Measurements from ENCODE around the gene ARHGAP22.

ARHGAP22 gene

DNA sequence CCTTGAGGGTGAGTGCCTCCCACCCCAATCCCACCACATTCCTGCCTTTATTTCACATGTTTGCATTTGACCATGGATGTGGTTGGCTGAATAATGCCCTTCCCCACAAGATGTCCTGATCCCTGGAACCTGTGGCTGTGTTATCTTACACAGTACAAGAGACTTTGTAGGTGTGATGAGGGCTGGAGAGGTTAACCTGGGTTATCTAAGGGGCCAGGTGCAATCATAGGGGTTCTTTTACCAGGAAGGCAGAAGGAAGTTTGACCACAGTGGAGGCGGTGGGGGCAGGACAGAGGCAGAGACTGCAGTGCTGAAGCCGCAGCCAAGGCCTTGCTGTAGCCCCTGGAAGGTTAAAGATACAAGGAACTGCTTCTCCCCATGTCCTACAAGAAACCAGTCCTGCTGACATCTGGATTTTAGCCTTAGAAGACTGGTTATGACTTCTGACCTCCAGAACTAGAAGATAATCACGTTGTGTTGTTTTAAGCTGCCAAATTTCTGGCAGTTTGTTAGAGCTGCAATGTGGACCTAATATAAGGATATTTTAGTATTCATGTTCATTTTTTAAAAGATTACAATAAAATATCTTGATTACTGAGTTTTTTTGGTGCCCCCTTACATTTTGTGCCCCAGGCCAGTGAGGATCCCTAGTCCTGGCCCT lies 136.6 kb downstream of the ARHGAP22 start:
- DNase-seq (ENCODE audit: insufficient read length, low spot score) (no peak), FAIRE-seq (no peak)

DNA sequence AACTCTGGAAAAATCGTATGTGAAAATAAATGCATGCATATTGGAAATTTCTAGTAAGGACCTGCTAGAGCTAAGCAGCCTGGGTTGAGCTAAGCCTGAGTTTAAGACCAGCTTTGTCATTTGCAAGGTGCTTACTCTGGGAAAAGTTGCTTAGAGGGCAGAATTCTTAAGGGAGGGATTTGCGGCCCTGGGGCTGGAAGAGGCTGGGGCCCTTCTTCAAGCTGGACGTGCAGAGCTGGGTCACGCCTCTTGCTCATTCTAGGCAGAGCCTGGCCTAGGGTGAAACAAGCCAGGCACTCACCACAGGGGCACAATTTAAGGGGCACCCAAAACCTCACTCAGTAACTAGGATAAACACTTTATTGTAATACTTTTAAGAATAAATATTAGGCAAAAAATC lies 137.2 kb downstream of the ARHGAP22 start:
- FAIRE-seq: no peak

DNA sequence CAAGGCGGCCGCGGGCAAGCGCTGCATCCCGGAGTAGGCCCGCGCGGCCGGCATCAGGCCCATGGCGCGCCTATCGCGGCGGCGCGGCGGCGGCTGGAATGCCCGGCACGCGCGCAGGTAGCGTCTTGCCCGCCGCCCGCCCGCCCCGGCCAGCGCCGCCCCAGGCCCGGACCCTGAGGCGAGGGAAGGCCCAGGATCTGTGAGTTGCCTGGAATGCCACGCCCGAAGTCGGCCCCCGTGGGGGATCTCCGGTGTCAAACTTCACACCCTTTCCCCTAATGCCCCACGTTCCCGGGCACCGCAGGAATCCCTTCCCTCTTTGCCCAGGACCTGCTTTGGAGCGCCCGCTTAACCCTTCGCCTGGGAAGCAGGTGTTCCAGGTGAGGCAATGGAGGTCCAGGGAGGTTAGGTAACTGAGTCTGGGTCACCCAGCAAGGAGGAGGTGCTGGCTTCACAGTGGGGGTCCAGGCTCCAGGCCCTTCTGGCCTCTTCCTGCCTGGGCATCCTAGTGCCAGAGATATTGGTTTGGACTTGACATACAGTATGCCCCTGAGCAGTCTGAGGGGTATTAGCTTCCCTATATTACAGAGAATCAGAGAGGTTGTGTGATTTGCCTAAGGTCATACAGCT lies 138.1 kb downstream of the ARHGAP22 start:
- no peak for DNase-seq (ENCODE audit: insufficient read length, low spot score)
- no peak for FAIRE-seq

More for the DNA sequence above, 137.2 kb downstream of the ARHGAP22 start:
- DNase-seq (ENCODE audit: insufficient read length, low spot score): no peak

DNA sequence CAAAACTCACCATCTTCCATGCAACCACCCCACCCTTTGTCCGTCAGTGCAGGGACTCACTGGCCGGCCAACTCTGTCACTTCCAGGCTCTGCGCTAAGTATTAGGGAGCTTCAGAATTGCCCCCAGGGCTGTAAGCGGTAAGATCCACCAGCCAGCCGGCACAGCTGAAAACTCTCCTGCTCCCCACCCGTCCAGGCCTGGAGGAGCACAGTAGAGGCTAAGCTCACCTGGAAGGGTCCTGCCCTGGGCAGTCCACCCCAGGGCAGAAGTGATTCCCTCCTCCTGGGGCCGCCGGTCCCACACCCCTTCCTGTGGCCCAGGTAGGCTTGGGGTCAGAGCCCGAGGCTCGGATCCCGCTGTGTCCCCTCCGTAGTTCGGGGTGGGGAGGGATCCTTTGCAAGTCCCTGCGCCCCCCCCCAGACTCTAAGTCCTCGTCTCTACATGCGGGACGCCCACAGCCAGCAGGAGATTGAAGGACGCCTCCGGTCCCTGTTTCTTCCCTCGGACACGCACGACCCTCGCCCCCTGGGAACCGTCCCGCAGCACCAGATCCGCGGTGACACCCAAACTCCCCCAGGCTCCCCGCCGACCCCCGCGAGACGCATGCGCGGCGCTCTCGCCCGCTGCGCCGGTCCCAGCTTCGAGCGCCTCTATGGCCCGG lies 138.9 kb downstream of the ARHGAP22 start:
- FAIRE-seq: no peak
- DNase-seq (ENCODE audit: insufficient read length, low spot score): no peak

DNA sequence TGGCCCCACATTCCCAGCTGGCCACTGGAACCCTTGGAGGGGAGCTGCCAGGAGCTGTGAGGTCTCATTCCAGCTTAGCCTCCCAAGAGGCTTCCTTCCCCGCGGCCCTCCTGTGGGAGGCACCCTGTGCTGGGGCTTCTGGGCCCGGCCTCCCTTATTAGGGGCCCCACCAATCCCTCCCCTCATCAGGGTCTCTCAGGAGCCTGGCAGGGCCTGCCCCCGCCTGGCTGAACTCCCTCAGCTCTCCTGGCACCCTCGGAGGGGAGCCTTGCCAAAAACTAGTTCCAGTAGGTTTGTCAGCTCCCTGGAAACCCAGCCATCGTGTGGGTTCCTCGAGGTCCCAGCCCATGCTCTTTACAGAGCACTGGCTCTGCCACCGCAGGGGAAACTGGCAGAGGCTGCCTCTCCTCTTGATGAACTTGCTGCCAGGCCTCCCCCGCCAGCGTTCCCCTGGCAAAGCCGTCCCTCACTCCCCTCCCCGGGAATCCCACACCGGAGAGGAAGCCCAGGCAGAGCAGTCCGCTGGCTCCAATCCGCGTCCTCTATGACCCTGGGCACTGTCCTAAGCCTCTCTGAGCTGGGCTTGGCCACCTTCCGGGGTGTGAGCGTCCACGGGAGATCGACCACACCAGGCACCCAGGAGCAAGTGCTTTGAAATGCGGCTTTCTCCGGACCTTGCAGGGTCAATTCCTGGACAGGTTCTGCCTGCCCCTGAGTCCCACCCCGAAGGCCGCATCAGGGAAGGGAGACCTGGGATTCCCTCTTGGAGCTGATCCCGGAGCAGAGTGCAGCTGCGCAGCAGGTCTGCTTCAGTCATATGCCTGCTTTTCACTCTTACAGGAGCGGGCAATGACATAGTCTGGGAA lies 139.8 kb downstream of the ARHGAP22 start:
- no peak for FAIRE-seq

DNA sequence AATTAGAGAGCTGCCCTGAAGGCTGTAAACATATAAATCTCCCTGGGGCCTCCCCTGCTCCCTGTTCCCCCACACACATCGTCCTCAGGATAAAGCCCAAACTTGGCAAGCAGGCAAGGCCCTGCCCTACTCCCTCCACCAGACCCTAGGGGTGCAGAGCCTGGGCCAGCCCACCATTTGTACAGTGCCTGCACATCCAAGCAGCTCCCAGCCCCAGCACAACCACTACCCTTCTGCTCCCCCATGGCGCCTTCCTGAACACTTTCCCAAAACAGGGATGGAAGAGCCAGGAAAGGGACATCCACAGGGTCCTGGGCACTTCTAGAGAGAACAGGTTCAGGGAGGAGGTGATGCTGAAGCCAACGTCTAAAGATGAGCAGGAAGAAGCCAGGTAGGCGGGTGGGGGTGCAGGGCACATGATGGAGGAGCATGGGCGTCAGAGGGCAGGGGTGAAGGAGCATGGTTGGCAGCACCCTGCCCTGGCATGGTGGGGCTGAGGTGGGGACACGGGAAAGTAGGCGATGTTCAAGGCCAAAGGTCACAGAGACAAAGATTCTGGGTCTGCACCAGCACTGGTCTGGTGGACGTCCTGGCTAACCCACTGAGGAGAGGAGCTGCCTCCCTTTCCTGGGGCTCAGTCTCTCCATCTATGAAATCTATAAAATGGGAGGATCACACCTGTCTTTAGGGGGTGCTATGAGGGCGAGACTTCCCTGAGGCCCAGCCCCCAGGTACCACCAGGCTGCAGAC lies 140.6 kb downstream of the ARHGAP22 start:
- DNase-seq (ENCODE audit: insufficient read length, low spot score) (no peak), FAIRE-seq (no peak)

More for the DNA sequence above, 139.8 kb downstream of the ARHGAP22 start:
- DNase-seq (ENCODE audit: insufficient read length, low spot score): no peak

DNA sequence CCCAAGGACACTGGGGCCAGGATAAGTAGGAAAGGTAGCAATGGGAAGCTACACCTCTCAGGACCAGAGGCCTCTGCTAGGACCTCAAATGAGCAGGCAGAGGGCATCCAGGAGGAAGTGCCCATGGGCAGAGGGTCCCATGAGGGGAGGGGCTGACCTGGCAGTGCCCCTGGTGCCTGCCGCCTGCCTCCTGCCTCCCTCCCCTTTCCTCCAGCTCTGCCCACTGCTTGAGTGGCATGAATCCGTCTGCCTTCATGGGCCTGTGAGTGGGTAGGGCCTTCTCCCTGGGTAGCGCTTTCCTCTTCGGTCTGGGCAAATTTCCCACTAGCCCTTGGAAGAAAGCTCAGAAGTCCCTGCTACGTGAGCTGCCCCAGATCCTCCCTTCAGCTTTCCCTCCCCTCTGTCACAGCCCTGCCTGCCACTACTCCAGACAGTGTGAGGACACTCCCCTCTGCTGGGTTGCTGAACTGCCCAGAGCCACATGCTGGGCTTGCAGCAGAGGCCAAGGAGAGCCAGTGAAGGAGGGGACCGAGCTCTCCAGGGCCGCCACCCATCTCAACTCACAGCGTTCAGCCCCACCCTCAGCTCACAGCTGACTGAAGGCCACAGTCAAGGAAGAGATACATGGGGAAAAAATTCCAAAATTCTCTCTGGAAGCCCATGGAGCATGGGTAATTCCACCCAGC lies 141.4 kb downstream of the ARHGAP22 start:
- DNase-seq (ENCODE audit: insufficient read length, low spot score) (no peak), FAIRE-seq (no peak)

DNA sequence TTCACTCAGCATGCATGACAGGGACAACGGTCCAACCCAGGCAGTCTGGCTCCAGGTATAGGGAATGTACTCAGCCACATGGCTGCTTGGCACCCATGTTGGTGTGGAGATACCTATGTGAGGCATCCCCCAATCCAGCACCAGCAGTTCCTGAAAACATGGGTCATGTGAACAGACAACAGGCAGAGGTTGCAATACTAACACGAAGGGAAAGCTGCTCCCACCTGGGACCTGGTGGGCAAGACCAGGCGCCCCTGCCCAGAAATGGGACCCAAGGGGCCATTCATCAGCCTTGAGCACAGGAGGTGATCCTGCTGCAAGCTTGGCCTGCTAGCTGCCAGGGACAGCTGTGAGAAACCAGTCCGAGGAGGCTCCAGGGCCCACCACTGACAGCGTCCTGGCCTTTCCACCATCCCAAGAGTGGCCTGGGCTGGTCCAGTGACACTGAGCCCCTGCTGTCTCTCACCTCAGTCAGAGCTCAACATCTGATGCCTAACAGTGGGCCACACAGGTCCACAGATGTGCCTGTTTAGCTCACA lies 142.3 kb downstream of the ARHGAP22 start:
- DNase-seq (ENCODE audit: insufficient read length, low spot score): no peak
- FAIRE-seq: no peak

DNA sequence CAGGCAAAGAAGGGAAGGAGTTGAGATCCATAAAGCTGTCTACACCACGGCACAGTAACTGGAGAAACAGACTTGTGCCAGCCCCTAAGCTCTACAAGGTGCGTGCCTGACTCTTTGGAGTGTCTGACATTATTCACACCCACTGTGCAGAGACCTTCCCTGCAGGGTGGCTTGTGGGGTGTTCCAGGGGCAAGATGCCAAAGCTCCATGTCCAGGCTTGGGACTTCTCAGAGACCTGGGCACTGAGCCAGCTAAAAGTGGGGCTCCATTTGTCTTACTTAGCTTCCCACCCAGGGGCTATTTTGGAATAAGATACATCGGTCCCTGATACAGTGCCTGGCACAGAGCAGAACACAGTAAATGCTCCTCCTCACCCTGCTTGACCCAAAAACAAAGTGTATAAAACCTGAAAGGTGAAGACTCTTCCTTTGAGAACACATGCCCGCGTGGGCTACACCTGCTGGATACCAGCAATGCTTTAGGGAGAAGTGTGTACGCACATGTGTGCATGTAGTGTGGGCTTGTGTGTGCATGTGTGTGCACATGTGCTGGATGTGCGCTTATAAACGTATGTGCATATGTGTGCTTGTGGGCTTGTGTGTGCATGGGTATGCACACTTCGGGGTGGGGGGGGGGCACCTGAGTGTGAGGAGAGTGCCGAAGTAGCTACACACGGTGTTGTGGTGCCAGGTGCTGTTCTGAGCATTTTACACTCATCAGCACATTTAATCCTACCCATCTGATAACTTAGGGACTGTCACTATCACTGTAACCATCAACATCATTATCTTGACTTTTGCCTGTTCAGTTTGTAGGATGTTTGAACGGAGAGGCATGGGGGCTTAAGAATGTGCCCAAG lies 143.0 kb downstream of the ARHGAP22 start:
- DNase-seq (ENCODE audit: insufficient read length, low spot score) (no peak), FAIRE-seq (no peak)

DNA sequence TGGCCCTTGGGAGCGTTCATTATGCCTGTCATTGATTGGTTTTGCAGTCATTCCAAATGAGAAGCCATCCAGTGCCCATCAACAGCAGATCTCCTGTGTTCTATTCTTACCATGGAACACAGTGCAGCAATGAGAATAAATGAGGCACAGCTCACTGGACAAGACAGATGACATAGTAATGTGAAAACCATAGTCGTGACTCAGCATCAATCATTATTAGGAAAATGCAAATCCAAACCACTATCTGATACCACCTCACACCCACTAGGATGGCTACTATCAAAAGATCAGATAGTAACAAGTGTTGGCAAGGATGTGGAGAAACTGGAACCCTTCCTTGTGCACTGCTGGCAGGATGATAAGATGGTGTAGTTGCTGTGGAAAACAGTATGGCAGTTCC lies 144.7 kb downstream of the ARHGAP22 start:
- DNase-seq (ENCODE audit: insufficient read length, low spot score) (no peak), FAIRE-seq (no peak)

DNA sequence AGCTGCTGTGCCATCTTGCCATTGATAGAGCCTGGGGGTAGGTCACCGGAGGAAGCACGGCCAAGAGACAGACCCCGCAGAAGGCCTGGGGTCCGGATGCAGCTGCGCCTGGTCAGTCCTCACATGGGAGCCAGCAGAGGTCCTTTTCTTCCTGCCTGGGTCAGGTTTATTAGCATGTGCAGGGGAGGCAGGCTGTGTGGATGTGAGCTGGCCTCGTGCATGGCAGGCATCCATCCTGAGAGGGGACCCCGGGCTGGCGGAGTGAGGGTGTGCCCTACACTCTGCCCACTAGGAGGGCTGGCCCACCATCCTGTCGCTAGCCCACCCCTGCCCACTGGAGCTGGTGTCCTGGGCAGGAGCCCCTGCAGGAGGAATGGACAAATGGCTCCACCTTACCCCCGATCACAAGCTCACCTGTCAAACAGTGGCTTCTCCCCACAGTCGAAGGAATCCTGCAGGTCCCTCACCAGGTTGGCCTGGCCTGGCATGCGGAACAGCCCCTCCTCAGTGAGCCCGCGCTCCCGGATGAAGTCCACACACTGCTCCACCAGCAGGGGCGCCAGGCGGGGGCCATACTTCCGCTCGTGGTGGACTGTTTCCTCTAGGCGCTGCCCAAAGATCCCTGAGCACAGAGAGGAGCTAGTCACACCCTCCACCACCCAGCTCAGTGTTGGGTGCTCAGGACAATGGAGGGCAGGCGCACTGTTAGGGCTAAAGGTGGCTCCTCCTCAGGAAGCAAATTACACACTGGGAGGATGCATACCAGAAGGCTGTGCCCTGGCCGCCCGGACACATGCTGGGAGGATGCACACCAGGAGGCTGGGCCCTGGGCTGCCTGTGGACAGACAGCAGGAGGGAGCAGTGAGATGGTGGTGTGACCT lies 145.4 kb downstream of the ARHGAP22 start:
- no peak for DNase-seq (ENCODE audit: insufficient read length, low spot score)
- no peak for FAIRE-seq

DNA sequence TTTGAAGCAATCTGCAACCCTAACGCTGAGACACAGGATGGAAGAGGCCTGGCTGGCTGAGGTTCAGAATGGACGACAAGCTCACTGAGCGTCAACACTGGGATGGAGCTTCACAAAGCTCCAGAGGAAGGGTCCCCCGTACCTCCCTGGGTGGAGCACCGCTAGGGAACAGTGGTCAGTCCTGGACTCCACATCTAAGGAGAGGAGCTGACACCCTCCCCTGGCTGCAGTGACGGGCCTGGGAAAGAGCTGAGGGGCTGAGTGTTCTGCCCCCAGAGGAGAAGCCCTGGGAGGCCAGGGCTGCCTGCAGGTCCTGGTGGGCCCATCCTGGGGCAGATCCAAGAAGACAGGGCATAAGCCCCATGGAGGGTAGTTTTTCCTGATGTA lies 146.2 kb downstream of the ARHGAP22 start:
- FAIRE-seq (no peak), DNase-seq (ENCODE audit: insufficient read length, low spot score) (no peak)

DNA sequence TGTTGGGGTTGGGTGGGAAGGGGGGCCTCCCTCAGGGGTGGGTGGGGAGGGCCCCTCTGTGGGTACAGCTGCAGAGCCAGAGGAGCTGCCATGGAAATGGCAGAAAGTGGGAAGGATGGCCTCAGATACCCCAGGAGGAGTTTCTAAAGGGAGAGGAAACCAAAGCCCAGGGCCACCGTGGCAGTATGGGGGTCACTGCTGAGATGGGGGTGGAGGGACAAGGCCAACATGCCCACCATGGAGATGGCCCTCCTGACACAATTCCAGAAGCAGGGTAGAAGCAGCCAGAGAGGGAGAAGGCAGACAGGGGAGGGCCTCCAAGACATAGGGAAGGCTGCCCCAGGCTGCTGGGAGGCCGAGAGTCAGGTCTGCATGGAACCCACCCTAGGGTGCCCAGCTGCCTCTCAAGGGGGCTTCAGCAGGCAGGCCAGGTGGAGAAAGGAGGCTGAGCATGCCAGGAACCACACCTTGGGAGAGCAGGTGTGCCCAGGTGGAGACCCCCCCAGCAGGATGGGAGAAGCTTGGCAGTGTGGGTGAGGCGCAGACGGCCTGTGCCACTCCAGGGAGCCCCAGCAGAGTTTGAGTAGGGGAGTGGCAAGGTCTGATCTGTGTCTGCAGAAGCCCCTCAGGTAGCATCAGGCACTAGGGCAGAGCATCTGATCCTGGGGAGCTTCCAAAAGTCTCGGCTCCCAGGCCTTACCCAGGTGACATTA lies 146.8 kb downstream of the ARHGAP22 start:
- DNase-seq (ENCODE audit: insufficient read length, low spot score) (no peak), FAIRE-seq (no peak)

DNA sequence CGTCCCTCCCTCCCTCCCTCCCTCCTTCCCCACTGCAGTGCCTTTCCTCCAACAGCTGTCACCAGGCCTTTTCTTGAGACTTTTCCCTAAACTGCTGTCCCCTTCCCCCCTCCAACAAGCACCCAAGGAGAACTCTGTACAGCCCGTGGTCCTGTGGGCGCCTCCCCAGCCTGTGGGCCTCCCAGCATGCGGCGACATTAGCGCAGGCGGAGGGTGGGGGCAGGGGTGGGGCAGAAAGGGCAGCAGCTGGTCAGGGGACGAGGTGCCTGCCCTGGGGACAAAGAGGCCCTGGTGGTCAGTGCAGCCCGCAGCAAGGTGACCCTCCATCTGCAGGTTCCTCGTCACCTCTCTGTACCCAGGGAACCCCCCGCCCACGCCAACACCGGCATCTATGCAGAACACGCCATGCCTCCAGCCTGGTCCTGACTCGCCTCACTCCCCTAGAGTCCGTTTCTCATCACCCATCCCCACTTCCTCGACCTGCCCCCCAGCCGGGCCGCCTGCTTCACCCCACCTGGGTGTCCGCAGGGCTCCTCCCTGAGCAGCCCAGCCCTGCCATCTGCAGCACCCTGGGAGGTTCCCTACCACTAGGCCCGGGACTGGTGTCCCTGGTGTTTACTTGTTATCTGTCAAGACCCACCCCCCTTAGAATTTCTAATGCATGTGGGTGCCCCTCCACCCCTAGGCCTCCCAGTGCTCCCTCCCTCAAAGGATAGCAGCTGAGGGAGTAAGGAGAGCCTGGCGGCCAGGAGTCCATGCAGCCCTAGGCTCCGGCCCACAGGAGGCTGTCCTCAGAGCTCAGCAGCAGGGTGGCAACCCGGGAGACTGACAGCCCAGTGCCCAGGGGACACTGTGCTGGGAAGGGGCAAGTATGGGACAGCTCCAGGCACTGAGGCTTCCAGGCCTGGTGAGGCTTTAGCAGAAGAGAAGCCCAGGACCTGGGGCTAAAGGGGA lies 147.8 kb downstream of the ARHGAP22 start:
- DNase-seq (ENCODE audit: insufficient read length, low spot score) (no peak), FAIRE-seq (no peak)

DNA sequence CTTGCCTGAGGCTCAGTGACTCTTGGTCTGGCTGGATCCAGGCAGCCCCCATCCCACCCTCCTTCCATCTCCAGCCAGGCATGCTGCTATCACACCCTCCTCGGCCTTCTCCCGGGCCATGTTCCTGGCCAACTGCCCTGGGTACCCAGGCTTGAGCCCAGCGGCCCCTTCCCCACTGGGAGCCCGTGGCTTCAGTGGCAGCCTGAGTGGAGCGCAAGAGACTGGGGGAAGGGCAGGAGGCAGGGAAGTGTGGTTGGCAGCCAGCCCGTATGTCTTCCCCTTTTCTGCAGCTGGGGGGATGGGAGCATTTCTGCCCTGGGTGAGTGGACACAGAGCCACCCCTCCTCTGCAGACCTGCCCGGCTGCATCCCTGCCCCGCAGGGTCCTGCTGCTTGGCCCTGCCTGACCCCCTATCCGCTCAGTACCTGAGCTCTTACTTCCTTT lies 148.5 kb downstream of the ARHGAP22 start:
- no peak for FAIRE-seq
- no peak for DNase-seq (ENCODE audit: insufficient read length, low spot score)
